GM12864 (cell line): ENCODE results near the gene ZNF285.
"Not testable (repeated sequence)": the region's sequence is repeated elsewhere in the genome, so short reads cannot be mapped to it uniquely, and the experiment has no call there.

ENCODE experiments used
- DNase-seq: peaks from one replicate; pipeline ENCODE4 v3.0.0-alpha.2; 2011; ENCODE audit warnings: low read depth
- H3K4me3 ChIP-seq: 2 replicates; pipeline ENCODE4 v1.5.1; 2011; ENCODE audit warnings: mild to moderate bottlenecking, low read depth, low read length, control low read depth
- TF ChIP-seq, protein P1 (sequence below): IDR thresholded peaks from 2 replicates; pipeline ENCODE4 v1.5.1; 2011; ENCODE audit warnings: low read depth, mild to moderate bottlenecking, moderate library complexity, low read length, control low read depth, inconsistent platforms; ENCODE audit errors: missing control alignments

ZNF285 gene

GRCh38 chr19:44344255-44344654, 57.2 kb downstream of the ZNF285 start:
- DNase-seq = no peak
- TF ChIP-seq, protein P1, sequence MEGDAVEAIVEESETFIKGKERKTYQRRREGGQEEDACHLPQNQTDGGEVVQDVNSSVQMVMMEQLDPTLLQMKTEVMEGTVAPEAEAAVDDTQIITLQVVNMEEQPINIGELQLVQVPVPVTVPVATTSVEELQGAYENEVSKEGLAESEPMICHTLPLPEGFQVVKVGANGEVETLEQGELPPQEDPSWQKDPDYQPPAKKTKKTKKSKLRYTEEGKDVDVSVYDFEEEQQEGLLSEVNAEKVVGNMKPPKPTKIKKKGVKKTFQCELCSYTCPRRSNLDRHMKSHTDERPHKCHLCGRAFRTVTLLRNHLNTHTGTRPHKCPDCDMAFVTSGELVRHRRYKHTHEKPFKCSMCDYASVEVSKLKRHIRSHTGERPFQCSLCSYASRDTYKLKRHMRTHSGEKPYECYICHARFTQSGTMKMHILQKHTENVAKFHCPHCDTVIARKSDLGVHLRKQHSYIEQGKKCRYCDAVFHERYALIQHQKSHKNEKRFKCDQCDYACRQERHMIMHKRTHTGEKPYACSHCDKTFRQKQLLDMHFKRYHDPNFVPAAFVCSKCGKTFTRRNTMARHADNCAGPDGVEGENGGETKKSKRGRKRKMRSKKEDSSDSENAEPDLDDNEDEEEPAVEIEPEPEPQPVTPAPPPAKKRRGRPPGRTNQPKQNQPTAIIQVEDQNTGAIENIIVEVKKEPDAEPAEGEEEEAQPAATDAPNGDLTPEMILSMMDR = no peak
- no peak overlapping the region for H3K4me3 ChIP-seq

GRCh38 chr19:44341794-44342193, 59.6 kb downstream of the ZNF285 start:
- TF ChIP-seq, protein P1 = no peak
- DNase-seq = no peak
- H3K4me3 ChIP-seq = no peak overlapping the region

GRCh38 chr19:44334639-44335038, 66.8 kb downstream of the ZNF285 start:
- not testable (repeated sequence) for H3K4me3 ChIP-seq, DNase-seq
